Putamen (tissue), 1 donor: ENCODE data around the gene ZMYND11.
A peak's percentile ranks its signal among the peaks of the same experiment; 100 is the strongest.

Experiments used
- DNase-seq: peaks from one replicate; pipeline ENCODE4 v3.0.0-alpha.2; 2016; ENCODE audit warnings: low spot score

ZMYND11 gene

GRCh38 chr10:191703-192518 is 56.7 kb downstream of the ZMYND11 start:
- DNase-seq = no peak

GRCh38 chr10:194281-194680 is 59.0 kb downstream of the ZMYND11 start:
- no peak for DNase-seq

- DNase-seq = no peak
Observed at GRCh38 chr10:200405-200804, 65.2 kb downstream of the ZMYND11 start.

GRCh38 chr10:201328-201771 is 66.1 kb downstream of the ZMYND11 start:
- DNase-seq = no peak

GRCh38 chr10:208616-209015 is 73.4 kb downstream of the ZMYND11 start:
- no peak for DNase-seq

GRCh38 chr10:209357-209756 is 74.1 kb downstream of the ZMYND11 start:
- no peak for DNase-seq

GRCh38 chr10:210297-210696 is 75.0 kb downstream of the ZMYND11 start:
- no peak for DNase-seq

- no peak for DNase-seq
Observed at GRCh38 chr10:215444-215843, 80.2 kb downstream of the ZMYND11 start.

- DNase-seq = no peak
Observed at GRCh38 chr10:218798-219197, 83.5 kb downstream of the ZMYND11 start.

- DNase-seq = no peak
Observed at GRCh38 chr10:219731-220472, 84.6 kb downstream of the ZMYND11 start.

GRCh38 chr10:224571-224970 is 89.3 kb downstream of the ZMYND11 start:
- no peak for DNase-seq

GRCh38 chr10:226018-226417 is 90.8 kb downstream of the ZMYND11 start:
- no peak for DNase-seq

- DNase-seq = no peak
Observed at GRCh38 chr10:227014-227413, 91.8 kb downstream of the ZMYND11 start.

- DNase-seq = peak; percentile 54
Observed at GRCh38 chr10:228366-228765, 93.1 kb downstream of the ZMYND11 start.

GRCh38 chr10:230758-231157 is 95.5 kb downstream of the ZMYND11 start:
- DNase-seq = no peak

- no peak for DNase-seq
Observed at GRCh38 chr10:232061-232460, 96.8 kb downstream of the ZMYND11 start.

GRCh38 chr10:232878-233277 is 97.6 kb downstream of the ZMYND11 start:
- no peak for DNase-seq

- DNase-seq = no peak
Observed at GRCh38 chr10:234708-235406, 99.6 kb downstream of the ZMYND11 start.

GRCh38 chr10:235915-236314 is 100.7 kb downstream of the ZMYND11 start:
- DNase-seq = no peak

- no peak for DNase-seq
Observed at GRCh38 chr10:239109-239508, 103.9 kb downstream of the ZMYND11 start.

GRCh38 chr10:241451-241850 is 106.2 kb downstream of the ZMYND11 start:
- peak; percentile 32 for DNase-seq

GRCh38 chr10:241966-242643 is 106.8 kb downstream of the ZMYND11 start:
- DNase-seq = no peak
